HCT116 (cell line): ENCODE results near the gene RNF180. TPM values are rescaled to one million over a fixed set of nuclear protein-coding genes. Genes with fewer than 3 reads are reported as not detected.
"Not testable (repeated sequence)": the region's sequence is repeated elsewhere in the genome, so short reads cannot be mapped to it uniquely, and the experiment has no call there.

Experiments used
- ATAC-seq: fragments of 200-7000 bp; cut with Tn5 transposase; 2 replicates; pipeline ENCODE4 v1.9.1; 2020; ENCODE audit warnings: mild to moderate bottlenecking, moderate library complexity
- BruUV-seq: library from RNA; stranded (reverse); fragments of 400-500 nt; replicated peaks from 2 replicates; lab custom pipeline; 2021; lab: Mats Ljungman, UMichigan
- CTCF ChIA-PET: fragments of 300-600 bp; sonication (Branson Sonifier 250); formaldehyde crosslinking; loops from one replicate; lab custom pipeline; 2021; ENCODE audit warnings: antibody characterized with exemption; lab: Charles Lee
- POLR2A ChIA-PET: fragments of 300-600, 350-600 bp; sonication (Branson Sonifier 250); formaldehyde crosslinking; loops from one replicate; lab custom pipeline; 2021; ENCODE audit warnings: antibody characterized with exemption; lab: Charles Lee
- RAD21 ChIA-PET, 2 experiments: fragments of 300-600 bp; sonication (Branson Sonifier 250); formaldehyde crosslinking; loops; one replicate each; lab custom pipeline; 2023; ENCODE audit warnings: low total read pairs in 2 of 2; ENCODE audit not compliant: uncharacterized antibody in 2 of 2, unreplicated experiment in 2 of 2, low non-redundant PET in 1 of 2; lab: Charles Lee
- DNase-seq: peaks from one replicate; pipeline ENCODE4 v3.0.0-alpha.2; 2010; ENCODE audit warnings: low read depth, low spot score
- H2AFZ ChIP-seq: fragments of 200-600 bp; shearing (Covaris generic), sonication (generic); 2 replicates; pipeline ENCODE4 v1.6.1; 2017; ENCODE audit warnings: low read depth, mixed run types, mixed read lengths, antibody characterized with exemption, low read length; ENCODE audit not compliant: poor library complexity, severe bottlenecking
- H3K27ac ChIP-seq: 2 replicates; pipeline ENCODE4 v1.5.1; 2012; ENCODE audit warnings: low read depth, low read length
- H3K27me3 ChIP-seq: fragments of 200-600 bp; sonication (generic); 2 replicates; pipeline ENCODE4 v1.6.1; 2016; ENCODE audit warnings: mixed run types, low read length, mixed read lengths; ENCODE audit not compliant: insufficient read depth
- H3K36me3 ChIP-seq, 2 experiments: fragments of 200-500 bp in 1 of 2; fragments of 200-600 bp in 1 of 2; sonication (Bioruptor generic) in 1 of 2; sonication (generic) in 1 of 2; 2 replicates each; pipeline versions ENCODE4 v1.5.1 to v1.6.1; 2014 to 2016; ENCODE audit warnings: low read length in 2 of 2, inconsistent platforms in 1 of 2, mixed read lengths in 1 of 2, mixed run types in 1 of 2; ENCODE audit not compliant: insufficient read depth in 2 of 2, control insufficient read depth in 1 of 2
- H3K4me1 ChIP-seq, 2 experiments: fragments of 200-600 bp in 1 of 2; sonication (generic) in 1 of 2; 2 replicates each; pipeline versions ENCODE4 v1.5.1 to v1.6.1; 2012 to 2017; ENCODE audit warnings: low read length in 2 of 2, inconsistent platforms in 1 of 2, mild to moderate bottlenecking in 1 of 2, mixed read lengths in 1 of 2, mixed run types in 1 of 2, moderate library complexity in 1 of 2; ENCODE audit not compliant: insufficient read depth in 2 of 2, control insufficient read depth in 1 of 2
- H3K4me2 ChIP-seq: fragments of 200-600 bp; sonication (generic); 2 replicates; pipeline ENCODE4 v1.6.1; 2017; ENCODE audit warnings: mixed run types, low read length, mixed read lengths
- H3K4me3 ChIP-seq, 2 experiments: fragments of 200-600 bp in 1 of 2; sonication (generic) in 1 of 2; replicated peaks in 1 of 2; 2 replicates each; pipeline ENCODE4 v1.5.1; 2011 to 2016; ENCODE audit warnings: low read length in 2 of 2, control low read depth in 1 of 2, low read depth in 1 of 2, mild to moderate bottlenecking in 1 of 2, mixed read lengths in 1 of 2, mixed run types in 1 of 2
- H3K79me2 ChIP-seq: fragments of 200-600 bp; sonication (generic); 2 replicates; pipeline ENCODE4 v1.6.1; 2017; ENCODE audit warnings: mild to moderate bottlenecking, mixed run types, low read length, moderate library complexity, mixed read lengths; ENCODE audit not compliant: insufficient read depth
- H3K9ac ChIP-seq: fragments of 200-600 bp; sonication (generic); 2 replicates; pipeline ENCODE4 v1.6.1; 2016; ENCODE audit warnings: low read length, mixed read lengths
- H3K9me2 ChIP-seq: fragments of 200-600 bp; sonication (generic), shearing (Covaris generic); 2 replicates; pipeline ENCODE4 v1.6.1; 2017; ENCODE audit warnings: mixed run types, mild to moderate bottlenecking, moderate library complexity; ENCODE audit not compliant: insufficient read depth
- H3K9me3 ChIP-seq, 2 experiments: fragments of 200-500 bp in 1 of 2; fragments of 200-600 bp in 1 of 2; sonication (Bioruptor generic) in 1 of 2; sonication (generic) in 1 of 2; 2 replicates each; pipeline ENCODE4 v1.6.1; 2014 to 2017; ENCODE audit warnings: low read length in 2 of 2, mixed read lengths in 2 of 2, inconsistent platforms in 1 of 2, low read depth in 1 of 2, mild to moderate bottlenecking in 1 of 2, mixed run types in 1 of 2, moderate library complexity in 1 of 2; ENCODE audit not compliant: control insufficient read depth in 1 of 2, insufficient read depth in 1 of 2
- H4K20me1 ChIP-seq: fragments of 200-600 bp; sonication (generic), shearing (Covaris generic); 2 replicates; pipeline ENCODE4 v1.6.1; 2017; ENCODE audit warnings: mixed run types, mild to moderate bottlenecking, moderate library complexity; ENCODE audit not compliant: insufficient read depth
- EGR1 ChIP-seq: IDR thresholded peaks from 2 replicates; pipeline ENCODE4 v1.6.1; 2012; ENCODE audit warnings: low read depth
- RAD21 ChIP-seq: IDR thresholded peaks from 2 replicates; pipeline ENCODE4 v1.6.1; 2012; ENCODE audit warnings: low read depth, mild to moderate bottlenecking
- intact Hi-C: fragments of 100-400 bp; cut with micrococcal nuclease; formaldehyde crosslinking; loops from 2 replicates; pipeline ENCODE4 v1.10.0; 2022
- total RNA-seq: library from RNA; stranded (reverse); gene quantifications from one replicate; pipeline ENCODE4 v1.2.1, GENCODE V29; 2021; ENCODE audit not compliant: unreplicated experiment
- TF ChIP-seq, protein P1 (sequence below), 3 experiments: fragments of 200-600 bp in 1 of 3; sonication (generic) in 1 of 3; IDR thresholded peaks in 2 of 3; conservative IDR thresholded peaks in 1 of 3; 2 replicates each; pipeline ENCODE4 v1.5.1; 2012 to 2017; ENCODE audit warnings: low read depth in 2 of 3, low read length in 2 of 3, antibody characterized with exemption in 1 of 3, borderline replicate concordance in 1 of 3, control low read depth in 1 of 3, mild to moderate bottlenecking in 1 of 3, mixed read lengths in 1 of 3, mixed run types in 1 of 3, moderate library complexity in 1 of 3; ENCODE audit not compliant: insufficient read depth in 1 of 3

Gene RNF180
- total RNA-seq, 1 experiment from 2014 or later, result not detected

DNA sequence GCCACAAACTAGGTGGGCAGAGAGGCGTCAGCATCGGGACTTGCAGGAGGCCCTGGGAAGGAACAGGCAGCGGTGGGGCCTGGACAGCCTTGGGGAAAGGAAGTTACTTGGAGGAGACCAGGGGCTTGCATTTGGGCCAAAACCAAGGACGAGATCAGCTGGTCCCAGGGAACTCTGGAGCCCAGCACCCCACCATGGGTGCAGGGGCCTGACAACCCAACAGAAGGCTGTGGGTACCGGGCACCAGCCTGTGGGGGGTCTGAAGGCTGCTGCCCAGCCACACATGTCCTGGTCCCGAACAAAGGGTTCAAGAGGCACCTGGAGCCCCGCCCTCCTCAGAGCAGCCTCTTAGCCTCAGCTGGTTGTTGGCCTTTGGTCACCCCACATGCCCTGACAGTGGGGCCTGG lies 61.5 kb downstream of the RNF180 start:
- POLR2A ChIA-PET, H4K20me1 ChIP-seq, CTCF ChIA-PET, H3K27me3 ChIP-seq, BruUV-seq, H3K27ac ChIP-seq, H3K36me3 ChIP-seq, H3K4me3 ChIP-seq, H3K79me2 ChIP-seq, H3K9me2 ChIP-seq, intact Hi-C loops, RAD21 ChIA-PET, H2AFZ ChIP-seq, DNase-seq, H3K4me2 ChIP-seq, ATAC-seq, H3K9ac ChIP-seq, H3K4me1 ChIP-seq, H3K9me3 ChIP-seq: not testable (repeated sequence)

DNA sequence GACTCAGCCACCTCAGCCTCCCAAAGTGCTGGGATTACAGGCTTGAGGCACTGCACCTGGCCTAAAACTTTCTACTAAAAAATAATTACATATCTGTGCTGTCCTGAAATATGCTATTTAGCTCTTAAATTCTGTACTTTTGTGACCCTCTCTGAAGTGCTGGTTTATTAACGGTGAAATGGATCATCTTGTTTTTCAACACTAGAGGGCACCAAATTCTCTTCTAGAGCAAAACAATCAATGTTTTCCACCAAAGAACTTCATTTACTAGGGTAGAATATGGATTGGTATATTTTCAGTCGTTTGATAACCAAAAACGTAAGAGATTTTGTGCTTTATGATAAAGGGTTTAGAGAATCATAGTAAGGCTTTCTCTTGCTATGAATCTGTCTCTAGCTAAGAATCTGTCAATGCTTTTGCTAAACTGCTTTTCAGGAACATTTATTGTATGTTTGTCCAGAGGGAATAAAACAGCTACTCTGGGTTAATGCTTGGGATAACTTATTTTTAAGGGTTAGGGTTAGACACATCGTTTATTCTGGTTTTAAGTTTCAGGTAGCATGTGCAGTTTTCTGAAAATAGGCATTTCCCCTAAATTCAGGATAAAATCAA lies 63.6 kb downstream of the RNF180 start:
- intact Hi-C loops, result loop anchor here (1.0 kb wide), 2 partner anchors 383 to 555 kb away; no protein-coding TSS in a partner anchor
- H3K4me2 ChIP-seq, result no peak overlapping the region
- no peaks in the 10 kb centered on the region for H3K4me1 ChIP-seq
- no TSS peak for BruUV-seq
- H4K20me1 ChIP-seq, result no peaks in the 10 kb centered on the region
- no peak overlapping the region for H3K27ac ChIP-seq
- ChIA-PET RAD21 (interaction anchor here (0.5 to 1.2 kb wide), 3 partner anchors 383 to 430 kb away, joined by 4 to 5 read pairs (median 4); no protein-coding TSS in a partner anchor), CTCF (interaction anchor here (1.0 to 4.8 kb wide), 3 partner anchors 366 to 1254 kb away, joined by 4 to 85 read pairs (median 7); no protein-coding TSS in a partner anchor), POLR2A (no interaction called here)
- H3K27me3 ChIP-seq, result no peaks in the 10 kb centered on the region
- no peak for TF ChIP-seq EGR1
- TF ChIP-seq RAD21, result peak; percentile 54
- TF ChIP-seq, protein P1, sequence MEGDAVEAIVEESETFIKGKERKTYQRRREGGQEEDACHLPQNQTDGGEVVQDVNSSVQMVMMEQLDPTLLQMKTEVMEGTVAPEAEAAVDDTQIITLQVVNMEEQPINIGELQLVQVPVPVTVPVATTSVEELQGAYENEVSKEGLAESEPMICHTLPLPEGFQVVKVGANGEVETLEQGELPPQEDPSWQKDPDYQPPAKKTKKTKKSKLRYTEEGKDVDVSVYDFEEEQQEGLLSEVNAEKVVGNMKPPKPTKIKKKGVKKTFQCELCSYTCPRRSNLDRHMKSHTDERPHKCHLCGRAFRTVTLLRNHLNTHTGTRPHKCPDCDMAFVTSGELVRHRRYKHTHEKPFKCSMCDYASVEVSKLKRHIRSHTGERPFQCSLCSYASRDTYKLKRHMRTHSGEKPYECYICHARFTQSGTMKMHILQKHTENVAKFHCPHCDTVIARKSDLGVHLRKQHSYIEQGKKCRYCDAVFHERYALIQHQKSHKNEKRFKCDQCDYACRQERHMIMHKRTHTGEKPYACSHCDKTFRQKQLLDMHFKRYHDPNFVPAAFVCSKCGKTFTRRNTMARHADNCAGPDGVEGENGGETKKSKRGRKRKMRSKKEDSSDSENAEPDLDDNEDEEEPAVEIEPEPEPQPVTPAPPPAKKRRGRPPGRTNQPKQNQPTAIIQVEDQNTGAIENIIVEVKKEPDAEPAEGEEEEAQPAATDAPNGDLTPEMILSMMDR (IDR thresholded peaks at IDR 0.05 in 2 of 3, conservative IDR thresholded peaks at IDR 0.05 in 1 of 3; ENCODE audit: borderline replicate concordance in 1 of 3, insufficient read depth in 1 of 3, low read depth in 2 of 3, low read length in 2 of 3), result peak; percentile 23 to 74 (median 51); a peak in 3 of 6 replicates
- H3K4me3 ChIP-seq, result no peak overlapping the region
- no peaks in the 10 kb centered on the region for H3K9me3 ChIP-seq
- no peak overlapping the region for H3K9ac ChIP-seq
- DNase-seq (no peak), ATAC-seq (peak; percentile 27; the same call in 1 of the 2 replicates)
- no peaks in the 10 kb centered on the region for H3K36me3 ChIP-seq
- no peaks in the 10 kb centered on the region for H3K9me2 ChIP-seq
- no peaks in the 10 kb centered on the region for H3K79me2 ChIP-seq
- H2AFZ ChIP-seq, result no peak overlapping the region
